ENCODE results near the gene RTL3.

DNA sequence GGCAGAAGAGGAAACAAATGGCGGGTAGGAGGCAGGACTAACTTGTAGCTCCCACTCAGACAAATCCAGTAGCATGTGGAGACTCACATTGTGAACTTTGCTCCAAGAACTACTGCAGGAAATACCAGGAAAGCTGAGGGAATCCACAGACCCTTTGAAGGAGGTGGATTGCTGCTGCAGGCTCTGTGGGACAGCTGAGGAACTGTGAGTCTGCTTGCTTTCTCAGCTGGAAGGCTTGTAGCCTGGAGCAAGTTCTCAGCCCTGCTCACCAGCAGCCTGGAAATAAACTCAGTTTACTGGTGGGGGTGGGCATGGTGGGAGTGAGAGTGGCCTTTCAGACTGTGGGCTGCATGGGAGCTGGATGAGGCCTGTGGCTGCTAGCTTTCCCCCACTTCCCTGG, 16.0 kb downstream of the RTL3 start:
- TF ChIP-seq CTCF (IDR thresholded peaks at IDR 0.05) (no peak), POLR2A (IDR thresholded peaks at IDR 0.05) (no peak), POLR2AphosphoS5 (IDR thresholded peaks at IDR 0.05) (no peak)

Measured in prostate gland (tissue), 2 donors.